ENCODE results near the gene B3GNT3. TPM values are rescaled to one million over a fixed set of nuclear protein-coding genes. Genes with fewer than 3 reads are reported as not detected.

Gene B3GNT3
- total RNA-seq, 4 donors from 2014 or later: 2.9 to 18.3 (median 10.7) TPM

GRCh38 chr19:17841371-17841809, 46.5 kb downstream of the B3GNT3 start:
- no peak for DNase-seq (ENCODE audit: low spot score in 2 of 2)
- no peak for TF ChIP-seq CTCF (IDR thresholded peaks at IDR 0.05)
- no peak for TF ChIP-seq POLR2A (IDR thresholded peaks at IDR 0.05)
- H3K4me3 ChIP-seq (ENCODE audit: low read depth, poor library complexity, severe bottlenecking): no peak overlapping the region
- 50 to 70% methylated on average over 30 of the region's 30 CpGs for WGBS, 2 donors
- intact Hi-C loops (cut with DNase I; ENCODE audit: low total_unique reads): no loop called here

DNA sequence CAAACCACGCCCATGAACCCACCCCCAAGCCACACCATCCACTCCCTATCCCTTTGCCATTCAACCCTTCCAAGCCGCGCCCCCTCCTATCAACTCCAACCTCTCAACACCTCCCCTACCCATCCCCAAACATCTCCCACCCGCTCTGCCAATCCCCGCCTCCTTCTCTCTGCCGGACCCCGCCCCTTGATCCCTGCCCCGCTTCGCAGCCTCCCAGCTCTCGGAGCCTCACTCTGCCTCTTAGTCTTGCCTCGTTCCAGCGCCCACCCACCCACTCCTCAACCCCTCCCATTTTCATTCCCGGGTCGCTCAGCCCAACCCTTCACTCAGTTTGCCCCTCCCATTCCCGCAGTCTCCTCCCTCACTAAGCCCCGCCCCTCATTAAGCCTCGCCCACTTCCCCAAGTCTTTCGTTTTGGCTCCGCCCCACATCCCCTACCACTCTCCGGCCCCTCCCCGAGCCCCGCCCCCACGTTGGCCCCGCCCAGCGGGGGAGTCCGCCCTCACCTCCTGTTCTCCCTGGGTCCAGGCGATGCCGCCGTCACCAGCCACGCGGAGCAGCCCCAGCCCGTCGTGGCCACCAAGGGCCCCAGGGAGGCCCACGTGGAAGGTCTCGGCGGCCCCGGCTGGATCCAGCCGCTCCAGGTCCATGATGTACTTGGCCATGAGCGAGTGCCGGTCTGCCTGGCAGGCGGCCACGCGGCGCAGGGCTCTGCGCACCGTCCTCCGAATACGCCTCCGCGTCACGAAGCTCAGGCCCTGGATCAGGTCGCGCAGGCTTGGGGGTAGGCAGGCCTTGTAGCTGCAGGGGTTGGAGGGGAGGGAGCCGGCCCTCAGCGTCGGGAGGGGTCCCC, 47.1 kb downstream of the B3GNT3 start:
- 22 to 24% methylated on average over 33 to 56 of the region's 56 CpGs for WGBS, 2 donors
- no peak overlapping the region for H3K4me3 ChIP-seq (ENCODE audit: low read depth, poor library complexity, severe bottlenecking)
- intact Hi-C loops (cut with DNase I; ENCODE audit: low total_unique reads): no loop called here
- DNase-seq (ENCODE audit: low spot score in 2 of 2): peak in 1 of 2 donors; percentile 53
- TF ChIP-seq CTCF (IDR thresholded peaks at IDR 0.05): no peak
- TF ChIP-seq POLR2A (IDR thresholded peaks at IDR 0.05): no peak

- 67 to 81% methylated on average over 14 to 18 of the region's 20 CpGs for WGBS, 2 donors
- intact Hi-C loops (cut with DNase I; ENCODE audit: low total_unique reads): no loop called here
- TF ChIP-seq CTCF (IDR thresholded peaks at IDR 0.05) (no peak), POLR2A (IDR thresholded peaks at IDR 0.05) (no peak)
- no peak for DNase-seq (ENCODE audit: low spot score in 2 of 2)
- no peak overlapping the region for H3K4me3 ChIP-seq (ENCODE audit: low read depth, poor library complexity, severe bottlenecking)
Measured at GRCh38 chr19:17842663-17843291, 47.8 kb downstream of the B3GNT3 start.

- DNase-seq (ENCODE audit: low spot score in 2 of 2): no peak
- H3K4me3 ChIP-seq (ENCODE audit: low read depth, poor library complexity, severe bottlenecking): no peak overlapping the region
- 75 to 83% methylated on average over 8 to 9 of the region's 9 CpGs for WGBS, 2 donors
- TF ChIP-seq CTCF (IDR thresholded peaks at IDR 0.05) (no peak), POLR2A (IDR thresholded peaks at IDR 0.05) (no peak)
- intact Hi-C loops (cut with DNase I; ENCODE audit: low total_unique reads): no loop called here
Measured at GRCh38 chr19:17843292-17843827, 48.4 kb downstream of the B3GNT3 start.

GRCh38 chr19:17843908-17844490, 49.1 kb downstream of the B3GNT3 start:
- no peak overlapping the region for H3K4me3 ChIP-seq (ENCODE audit: low read depth, poor library complexity, severe bottlenecking)
- TF ChIP-seq CTCF (IDR thresholded peaks at IDR 0.05) (no peak), POLR2A (IDR thresholded peaks at IDR 0.05) (no peak)
- intact Hi-C loops (cut with DNase I; ENCODE audit: low total_unique reads): no loop called here
- DNase-seq (ENCODE audit: low spot score in 2 of 2): no peak
- WGBS, 2 donors: 81 to 86% methylated on average over 14 of the region's 14 CpGs
